HG03064 (cell line): Measurements from ENCODE around the gene ARID5B.

Experiments used
- ATAC-seq: cut with Tn5 transposase; IDR thresholded peaks from one replicate; pipeline ENCODE4 v1.9.1; 2021; ENCODE audit warnings: low read depth; ENCODE audit not compliant: unreplicated experiment

ARID5B gene

GRCh38 chr10:62004042-62004441 is 102.5 kb downstream of the ARID5B start:
- no peak for ATAC-seq

- ATAC-seq, result no peak
Observed at GRCh38 chr10:62005281-62005680, 103.8 kb downstream of the ARID5B start.

- no peak for ATAC-seq
Observed at GRCh38 chr10:62005687-62006086, 104.2 kb downstream of the ARID5B start.

- no peak for ATAC-seq
Observed at GRCh38 chr10:62007145-62007544, 105.6 kb downstream of the ARID5B start.

- ATAC-seq, result no peak
Observed at GRCh38 chr10:62008196-62008595, 106.7 kb downstream of the ARID5B start.

GRCh38 chr10:62008946-62009345 is 107.4 kb downstream of the ARID5B start:
- ATAC-seq, result no peak

- ATAC-seq, result no peak
Observed at GRCh38 chr10:62010366-62010765, 108.9 kb downstream of the ARID5B start.

GRCh38 chr10:62011558-62011957 is 110.1 kb downstream of the ARID5B start:
- no peak for ATAC-seq

- no peak for ATAC-seq
Observed at GRCh38 chr10:62012318-62012717, 110.8 kb downstream of the ARID5B start.

- ATAC-seq, result no peak
Observed at GRCh38 chr10:62014510-62014909, 113.0 kb downstream of the ARID5B start.

GRCh38 chr10:62015994-62016393 is 114.5 kb downstream of the ARID5B start:
- no peak for ATAC-seq

- peak; percentile 54 for ATAC-seq
Observed at GRCh38 chr10:62016623-62017490, 115.4 kb downstream of the ARID5B start.

GRCh38 chr10:62017491-62017870 is 116.0 kb downstream of the ARID5B start:
- no peak for ATAC-seq

- ATAC-seq, result no peak
Observed at GRCh38 chr10:62018131-62018911, 116.8 kb downstream of the ARID5B start.

GRCh38 chr10:62019013-62019684 is 117.7 kb downstream of the ARID5B start:
- no peak for ATAC-seq

GRCh38 chr10:62019685-62020359 is 118.3 kb downstream of the ARID5B start:
- ATAC-seq, result no peak

- ATAC-seq, result no peak
Observed at GRCh38 chr10:62021128-62021665, 119.7 kb downstream of the ARID5B start.

GRCh38 chr10:62021978-62022802 is 120.7 kb downstream of the ARID5B start:
- no peak for ATAC-seq

GRCh38 chr10:62022830-62023229 is 121.3 kb downstream of the ARID5B start:
- no peak for ATAC-seq
